Measurements from ENCODE around the gene HOXD1.

Gene HOXD1

GRCh38 chr2:176187200-176187898, 1.1 kb upstream of the HOXD1 start:
- no peaks in the 10 kb centered on the region for H3K36me3 ChIP-seq (ENCODE audit: control insufficient read depth, low read length)
- no peaks in the 10 kb centered on the region; the same call in 1 of the 2 replicates for H3K9me3 ChIP-seq (ENCODE audit: control insufficient read depth, insufficient read depth, low read length)
- H3K27ac ChIP-seq (ENCODE audit: low read depth, low read length), result no peak overlapping the region
- H3K4me3 ChIP-seq (ENCODE audit: low read length), result no peak overlapping the region
- no peaks in the 10 kb centered on the region for H3F3A ChIP-seq (ENCODE audit: control insufficient read depth, insufficient read depth)
- H3K9me2 ChIP-seq (replicated peaks; ENCODE audit: control insufficient read depth, low read length), result no peaks in the 10 kb centered on the region
- H3K27me3 ChIP-seq (ENCODE audit: control insufficient read depth, low read length), result no peaks in the 10 kb centered on the region; the same call in 1 of the 2 replicates
- TF ChIP-seq CTCF (IDR thresholded peaks at IDR 0.05; ENCODE audit: low read depth, low read length, poor library complexity, severe bottlenecking) (no peak), EZH2phosphoT487 (IDR thresholded peaks at IDR 0.05; ENCODE audit: borderline replicate concordance, low read length) (no peak)
- no peaks in the 10 kb centered on the region for H4K20me1 ChIP-seq (ENCODE audit: control insufficient read depth, insufficient read depth, low read depth, low read length)
- H3K4me1 ChIP-seq (ENCODE audit: control insufficient read depth, low read length), result no peaks in the 10 kb centered on the region
- no peak overlapping the region for H3K4me2 ChIP-seq (ENCODE audit: low read length)
- no peaks in the 10 kb centered on the region for H3K79me2 ChIP-seq (ENCODE audit: control insufficient read depth, low read length)

- no peak overlapping the region for H3K4me3 ChIP-seq (ENCODE audit: low read length)
- no peaks in the 10 kb centered on the region for H3K79me2 ChIP-seq (ENCODE audit: control insufficient read depth, low read length)
- TF ChIP-seq EZH2phosphoT487 (IDR thresholded peaks at IDR 0.05; ENCODE audit: borderline replicate concordance, low read length) (no peak), CTCF (IDR thresholded peaks at IDR 0.05; ENCODE audit: low read depth, low read length, poor library complexity, severe bottlenecking) (no peak)
- no peaks in the 10 kb centered on the region; the same call in 1 of the 2 replicates for H3K9me3 ChIP-seq (ENCODE audit: control insufficient read depth, insufficient read depth, low read length)
- no peaks in the 10 kb centered on the region for H3K4me1 ChIP-seq (ENCODE audit: control insufficient read depth, low read length)
- H4K20me1 ChIP-seq (ENCODE audit: control insufficient read depth, insufficient read depth, low read depth, low read length), result no peaks in the 10 kb centered on the region
- no peak overlapping the region for H3K4me2 ChIP-seq (ENCODE audit: low read length)
- H3K27ac ChIP-seq (ENCODE audit: low read depth, low read length), result no peak overlapping the region
- H3K9me2 ChIP-seq (replicated peaks; ENCODE audit: control insufficient read depth, low read length), result no peaks in the 10 kb centered on the region
- H3K27me3 ChIP-seq (ENCODE audit: control insufficient read depth, low read length), result peaks cover 11% of the 10 kb centered on the region
- H3K36me3 ChIP-seq (ENCODE audit: control insufficient read depth, low read length), result no peaks in the 10 kb centered on the region
- H3F3A ChIP-seq (ENCODE audit: control insufficient read depth, insufficient read depth), result no peaks in the 10 kb centered on the region
These were observed 559 bp downstream of the HOXD1 start for GRCh38 chr2:176188774-176189680.

GRCh38 chr2:176189681-176190641, 1.5 kb downstream of the HOXD1 start:
- Histone ChIP-seq H3K36me3 (ENCODE audit: control insufficient read depth, low read length) (no peaks in the 10 kb centered on the region), H3K4me1 (ENCODE audit: control insufficient read depth, low read length) (no peaks in the 10 kb centered on the region), H3K79me2 (ENCODE audit: control insufficient read depth, low read length) (no peaks in the 10 kb centered on the region), H3F3A (ENCODE audit: control insufficient read depth, insufficient read depth) (no peaks in the 10 kb centered on the region), H3K9me2 (replicated peaks; ENCODE audit: control insufficient read depth, low read length) (no peaks in the 10 kb centered on the region), H3K4me2 (ENCODE audit: low read length) (no peak overlapping the region), H3K27ac (ENCODE audit: low read depth, low read length) (no peak overlapping the region), H3K9me3 (ENCODE audit: control insufficient read depth, insufficient read depth, low read length) (no peaks in the 10 kb centered on the region; the same call in 1 of the 2 replicates), H3K4me3 (ENCODE audit: low read length) (no peak overlapping the region), H4K20me1 (ENCODE audit: control insufficient read depth, insufficient read depth, low read depth, low read length) (no peaks in the 10 kb centered on the region), H3K27me3 (ENCODE audit: control insufficient read depth, low read length) (peaks cover 11% of the 10 kb centered on the region)
- no peak for TF ChIP-seq EZH2phosphoT487 (IDR thresholded peaks at IDR 0.05; ENCODE audit: borderline replicate concordance, low read length)
- no peak for TF ChIP-seq CTCF (IDR thresholded peaks at IDR 0.05; ENCODE audit: low read depth, low read length, poor library complexity, severe bottlenecking)
